HepG2 (cell line): ENCODE measurements around the gene NFE2L2. TPM values are rescaled to one million over a fixed set of nuclear protein-coding genes. Genes with fewer than 3 reads are reported as not detected.

Experiments
- HNRNPL ChIP-seq: fragments of 200-400 bp; formaldehyde crosslinking; IDR thresholded peaks from 2 replicates; pipeline ENCODE4 v1.6.1; 2017; ENCODE audit warnings: mild to moderate bottlenecking, low read depth, low read length
- KLF12 ChIP-seq: sonication (generic); formaldehyde crosslinking; IDR thresholded peaks from 2 replicates; pipeline ENCODE4 v1.4.0; 2020; ENCODE audit warnings: missing genetic modification reagents, borderline replicate concordance
- MBNL3 ChIP-seq: fragments of 250-450 bp; sonication (Bioruptor Pico); conservative IDR thresholded peaks from 2 replicates; pipeline ENCODE4 v1.8.0; 2022; ENCODE audit warnings: mild to moderate bottlenecking, inconsistent platforms
- MIXL1 ChIP-seq: IDR thresholded peaks from 2 replicates; pipeline ENCODE4 v1.6.1; 2016
- NFIC ChIP-seq: IDR thresholded peaks from 2 replicates; pipeline ENCODE4 v1.6.1; 2012; ENCODE audit warnings: mild to moderate bottlenecking, low read length, inconsistent platforms
- SKI ChIP-seq: fragments of 450-650 bp; IDR thresholded peaks from one replicate; pipeline ENCODE4 v1.6.1; 2018; ENCODE audit warnings: mild to moderate bottlenecking; ENCODE audit not compliant: partially characterized antibody
- TBX3 ChIP-seq: fragments of 450-650 bp; IDR thresholded peaks from 2 replicates; pipeline ENCODE4 v1.6.1; 2017; ENCODE audit warnings: antibody characterized with exemption, mild to moderate bottlenecking, inconsistent platforms, borderline replicate concordance
- ZNF326 ChIP-seq: sonication (generic); formaldehyde crosslinking; IDR thresholded peaks from 2 replicates; pipeline ENCODE4 v1.4.0; 2020; ENCODE audit warnings: missing genetic modification reagents, borderline replicate concordance
- ZNF577 ChIP-seq: sonication (generic); formaldehyde crosslinking; IDR thresholded peaks from 2 replicates; pipeline ENCODE4 v1.4.0; 2020; ENCODE audit warnings: mild to moderate bottlenecking, low read depth, missing genetic modification reagents, borderline replicate concordance
- ZNF629 ChIP-seq: sonication (generic); formaldehyde crosslinking; conservative IDR thresholded peaks from 2 replicates; pipeline ENCODE4 v1.5.0; 2020; ENCODE audit warnings: missing genetic modification reagents
- ZNF660 ChIP-seq: sonication (generic); formaldehyde crosslinking; IDR thresholded peaks from 2 replicates; pipeline ENCODE4 v1.5.1; 2020; ENCODE audit warnings: mild to moderate bottlenecking, low read depth, missing genetic modification reagents, borderline replicate concordance
- polyA plus RNA-seq, 8 experiments: library from polyadenylated mRNA; depleted of rRNA in 3 of 8; stranded (reverse) in 7 of 8; unstranded in 1 of 8; fragments of >200 nt; fragmentation: Illumina TruSeq in 4 of 8; extraction: Trizol in 4 of 8; gene quantifications; 2 replicates each; pipeline versions ENCODE4 v1.2.1 to v1.2.3, GENCODE V29; 2011 to 2016; ENCODE audit warnings: low read depth in 4 of 8, missing spikeins in 1 of 8, mixed read lengths in 1 of 8; ENCODE audit not compliant: insufficient read depth in 1 of 8
- total RNA-seq, 5 experiments: library from RNA; depleted of rRNA; stranded (reverse); fragments of >200 nt; fragmentation: Illumina TruSeq; extraction: Trizol; gene quantifications; 2 replicates each; pipeline ENCODE4 v1.2.3, GENCODE V29; 2016; ENCODE audit warnings: low read depth in 1 of 5
- TF ChIP-seq, protein P1 (sequence below): sonication (generic); formaldehyde crosslinking; IDR thresholded peaks from 2 replicates; pipeline ENCODE4 v1.8.0; 2022; ENCODE audit warnings: missing genetic modification reagents, mild to moderate bottlenecking, borderline replicate concordance
- TF ChIP-seq, protein P2 (sequence below): sonication (generic); formaldehyde crosslinking; IDR thresholded peaks from 2 replicates; pipeline ENCODE4 v1.8.1; 2022; ENCODE audit warnings: low read depth, mild to moderate bottlenecking, missing genetic modification reagents
- TF ChIP-seq, protein P3 (sequence below): sonication (generic); formaldehyde crosslinking; IDR thresholded peaks from 2 replicates; pipeline ENCODE4 v1.5.0; 2020; ENCODE audit warnings: mild to moderate bottlenecking, missing genetic modification reagents
- TF ChIP-seq, protein P4 (sequence below): IDR thresholded peaks from 2 replicates; pipeline ENCODE4 v1.6.1; 2018; ENCODE audit warnings: missing genetic modification reagents, mild to moderate bottlenecking, missing compliant biosample characterization
- TF ChIP-seq, protein P5 (sequence below): sonication (generic); formaldehyde crosslinking; IDR thresholded peaks from 2 replicates; pipeline ENCODE4 v1.4.0; 2020; ENCODE audit warnings: missing genetic modification reagents; ENCODE audit errors: not compliant biosample characterization
- TF ChIP-seq, protein P6 (sequence below): sonication (generic); formaldehyde crosslinking; IDR thresholded peaks from 2 replicates; pipeline ENCODE4 v1.8.0; 2022; ENCODE audit warnings: missing genetic modification reagents, mild to moderate bottlenecking, inconsistent platforms, borderline replicate concordance

The NFE2L2 gene
- total and polyA plus RNA-seq, 2 of the 13 experiments (the other 11 are each of a cell fraction or from before 2014, with no cell fraction given), result 84.6 to 215 TPM

DNA sequence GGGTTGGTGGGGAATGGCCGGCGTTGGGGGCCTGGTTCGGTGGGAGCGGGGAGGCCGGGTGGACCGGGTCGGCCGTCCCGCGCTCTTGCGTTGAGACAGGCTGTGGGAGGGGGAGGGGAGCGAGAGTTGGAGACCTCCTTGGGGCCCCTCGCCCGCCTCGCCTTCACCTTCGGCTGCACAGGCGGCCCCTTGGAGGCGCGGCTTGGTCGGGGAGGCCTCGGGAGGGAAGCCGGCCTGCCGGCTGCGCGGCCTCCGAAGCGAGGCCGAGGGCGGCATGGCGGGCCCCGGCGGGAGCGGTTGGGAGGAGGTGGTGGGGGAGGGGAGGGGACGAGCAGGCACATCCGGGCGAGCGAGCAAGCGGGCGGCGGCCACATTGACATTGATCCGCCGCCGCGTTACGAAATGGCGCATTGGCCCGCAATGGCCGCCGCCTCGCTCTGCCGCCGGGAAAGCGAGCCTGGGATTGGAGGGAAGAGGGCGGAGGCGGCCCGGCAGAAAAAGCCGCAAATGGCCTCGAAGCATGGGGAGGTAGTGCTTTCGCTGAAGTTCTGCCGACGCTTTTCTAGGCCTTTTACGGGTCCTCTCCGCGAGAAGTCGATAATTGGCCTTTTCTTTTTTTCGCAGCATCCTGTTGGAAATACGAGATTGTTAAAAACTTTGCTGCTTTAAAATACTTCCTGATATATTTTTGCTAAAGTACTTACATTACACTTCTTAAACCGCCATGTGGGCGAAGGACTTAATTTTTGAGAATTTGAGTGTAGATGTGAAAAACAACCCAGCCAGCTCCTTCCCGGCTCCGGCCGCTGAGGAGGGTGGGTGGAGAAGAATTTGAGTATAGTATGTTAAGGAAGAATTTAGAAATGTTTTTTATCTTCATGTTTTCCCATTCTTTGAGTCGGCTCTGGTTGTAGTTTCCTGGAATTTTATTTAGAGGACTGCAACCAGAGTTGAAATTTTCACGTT is 51.4 kb downstream of the NFE2L2 start (continued):
- TF ChIP-seq, protein P1, sequence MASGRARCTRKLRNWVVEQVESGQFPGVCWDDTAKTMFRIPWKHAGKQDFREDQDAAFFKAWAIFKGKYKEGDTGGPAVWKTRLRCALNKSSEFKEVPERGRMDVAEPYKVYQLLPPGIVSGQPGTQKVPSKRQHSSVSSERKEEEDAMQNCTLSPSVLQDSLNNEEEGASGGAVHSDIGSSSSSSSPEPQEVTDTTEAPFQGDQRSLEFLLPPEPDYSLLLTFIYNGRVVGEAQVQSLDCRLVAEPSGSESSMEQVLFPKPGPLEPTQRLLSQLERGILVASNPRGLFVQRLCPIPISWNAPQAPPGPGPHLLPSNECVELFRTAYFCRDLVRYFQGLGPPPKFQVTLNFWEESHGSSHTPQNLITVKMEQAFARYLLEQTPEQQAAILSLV (CRISPR knock-in tag), result no peak; the same call in 1 of the 2 replicates
- TF ChIP-seq TBX3 (peak; percentile 15; the same call in 1 of the 2 replicates), MBNL3 (CRISPR knock-in tag) (no peak), HNRNPL (peak; percentile 58; the same call in 1 of the 2 replicates), NFIC (0 out of 2 replicates have a peak, but pooled peaks have one; percentile 15), SKI (no peak), ZNF629 (peak; percentile 25; the same call in 1 of the 2 replicates), KLF12 (CRISPR knock-in tag) (0 out of 2 replicates have a peak, but pooled peaks have one; percentile 7), ZNF326 (CRISPR knock-in tag) (0 out of 2 replicates have a peak, but pooled peaks have one; percentile 74), ZNF577 (CRISPR knock-in tag) (no peak; the same call in 1 of the 2 replicates), ZNF660 (CRISPR knock-in tag) (no peak; the same call in 1 of the 2 replicates), MIXL1 (peak; percentile 63; the same call in 1 of the 2 replicates)
- TF ChIP-seq, protein P2, sequence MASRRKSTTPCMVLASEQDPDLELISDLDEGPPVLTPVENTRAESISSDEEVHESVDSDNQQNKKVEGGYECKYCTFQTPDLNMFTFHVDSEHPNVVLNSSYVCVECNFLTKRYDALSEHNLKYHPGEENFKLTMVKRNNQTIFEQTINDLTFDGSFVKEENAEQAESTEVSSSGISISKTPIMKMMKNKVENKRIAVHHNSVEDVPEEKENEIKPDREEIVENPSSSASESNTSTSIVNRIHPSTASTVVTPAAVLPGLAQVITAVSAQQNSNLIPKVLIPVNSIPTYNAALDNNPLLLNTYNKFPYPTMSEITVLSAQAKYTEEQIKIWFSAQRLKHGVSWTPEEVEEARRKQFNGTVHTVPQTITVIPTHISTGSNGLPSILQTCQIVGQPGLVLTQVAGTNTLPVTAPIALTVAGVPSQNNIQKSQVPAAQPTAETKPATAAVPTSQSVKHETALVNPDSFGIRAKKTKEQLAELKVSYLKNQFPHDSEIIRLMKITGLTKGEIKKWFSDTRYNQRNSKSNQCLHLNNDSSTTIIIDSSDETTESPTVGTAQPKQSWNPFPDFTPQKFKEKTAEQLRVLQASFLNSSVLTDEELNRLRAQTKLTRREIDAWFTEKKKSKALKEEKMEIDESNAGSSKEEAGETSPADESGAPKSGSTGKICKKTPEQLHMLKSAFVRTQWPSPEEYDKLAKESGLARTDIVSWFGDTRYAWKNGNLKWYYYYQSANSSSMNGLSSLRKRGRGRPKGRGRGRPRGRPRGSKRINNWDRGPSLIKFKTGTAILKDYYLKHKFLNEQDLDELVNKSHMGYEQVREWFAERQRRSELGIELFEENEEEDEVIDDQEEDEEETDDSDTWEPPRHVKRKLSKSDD (CRISPR knock-in tag), result peak; percentile 99
- TF ChIP-seq, protein P3, sequence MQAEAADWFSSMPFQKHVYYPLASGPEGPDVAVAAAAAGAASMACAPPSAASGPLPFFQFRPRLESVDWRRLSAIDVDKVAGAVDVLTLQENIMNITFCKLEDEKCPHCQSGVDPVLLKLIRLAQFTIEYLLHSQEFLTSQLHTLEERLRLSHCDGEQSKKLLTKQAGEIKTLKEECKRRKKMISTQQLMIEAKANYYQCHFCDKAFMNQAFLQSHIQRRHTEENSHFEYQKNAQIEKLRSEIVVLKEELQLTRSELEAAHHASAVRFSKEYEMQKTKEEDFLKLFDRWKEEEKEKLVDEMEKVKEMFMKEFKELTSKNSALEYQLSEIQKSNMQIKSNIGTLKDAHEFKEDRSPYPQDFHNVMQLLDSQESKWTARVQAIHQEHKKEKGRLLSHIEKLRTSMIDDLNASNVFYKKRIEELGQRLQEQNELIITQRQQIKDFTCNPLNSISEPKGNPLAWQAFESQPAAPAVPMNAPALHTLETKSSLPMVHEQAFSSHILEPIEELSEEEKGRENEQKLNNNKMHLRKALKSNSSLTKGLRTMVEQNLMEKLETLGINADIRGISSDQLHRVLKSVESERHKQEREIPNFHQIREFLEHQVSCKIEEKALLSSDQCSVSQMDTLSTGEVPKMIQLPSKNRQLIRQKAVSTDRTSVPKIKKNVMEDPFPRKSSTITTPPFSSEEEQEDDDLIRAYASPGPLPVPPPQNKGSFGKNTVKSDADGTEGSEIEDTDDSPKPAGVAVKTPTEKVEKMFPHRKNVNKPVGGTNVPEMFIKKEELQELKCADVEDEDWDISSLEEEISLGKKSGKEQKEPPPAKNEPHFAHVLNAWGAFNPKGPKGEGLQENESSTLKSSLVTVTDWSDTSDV (CRISPR knock-in tag), result peak; percentile 74
- TF ChIP-seq, protein P4, sequence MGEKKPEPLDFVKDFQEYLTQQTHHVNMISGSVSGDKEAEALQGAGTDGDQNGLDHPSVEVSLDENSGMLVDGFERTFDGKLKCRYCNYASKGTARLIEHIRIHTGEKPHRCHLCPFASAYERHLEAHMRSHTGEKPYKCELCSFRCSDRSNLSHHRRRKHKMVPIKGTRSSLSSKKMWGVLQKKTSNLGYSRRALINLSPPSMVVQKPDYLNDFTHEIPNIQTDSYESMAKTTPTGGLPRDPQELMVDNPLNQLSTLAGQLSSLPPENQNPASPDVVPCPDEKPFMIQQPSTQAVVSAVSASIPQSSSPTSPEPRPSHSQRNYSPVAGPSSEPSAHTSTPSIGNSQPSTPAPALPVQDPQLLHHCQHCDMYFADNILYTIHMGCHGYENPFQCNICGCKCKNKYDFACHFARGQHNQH, result peak; percentile 86
- TF ChIP-seq, protein P5, sequence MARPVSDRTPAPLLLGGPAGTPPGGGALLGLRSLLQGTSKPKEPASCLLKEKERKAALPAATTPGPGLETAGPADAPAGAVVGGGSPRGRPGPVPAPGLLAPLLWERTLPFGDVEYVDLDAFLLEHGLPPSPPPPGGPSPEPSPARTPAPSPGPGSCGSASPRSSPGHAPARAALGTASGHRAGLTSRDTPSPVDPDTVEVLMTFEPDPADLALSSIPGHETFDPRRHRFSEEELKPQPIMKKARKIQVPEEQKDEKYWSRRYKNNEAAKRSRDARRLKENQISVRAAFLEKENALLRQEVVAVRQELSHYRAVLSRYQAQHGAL (CRISPR knock-in tag), result no peak
- TF ChIP-seq, protein P6, sequence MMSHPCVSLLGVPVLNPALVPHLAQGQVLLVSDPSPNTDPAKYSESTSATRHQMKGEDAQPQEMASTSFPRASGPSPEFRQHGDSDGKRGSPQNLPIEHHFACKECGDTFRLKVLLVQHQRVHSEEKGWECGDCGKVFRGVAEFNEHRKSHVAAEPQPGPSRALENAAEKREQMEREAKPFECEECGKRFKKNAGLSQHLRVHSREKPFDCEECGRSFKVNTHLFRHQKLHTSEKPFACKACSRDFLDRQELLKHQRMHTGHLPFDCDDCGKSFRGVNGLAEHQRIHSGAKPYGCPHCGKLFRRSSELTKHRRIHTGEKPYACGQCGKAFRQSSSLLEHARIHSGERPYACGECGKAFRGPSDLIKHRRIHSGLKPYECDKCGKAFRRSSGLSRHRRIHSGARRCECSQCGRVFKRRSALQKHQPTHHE (CRISPR knock-in tag), result no peak; the same call in 1 of the 2 replicates
